Parathyroid adenoma (tissue), 2 donors: Measurements from ENCODE around the gene SLC22A31.

Experiments used
- H2AFZ ChIP-seq: fragments of 300-600 bp; sonication (generic); one replicate; pipeline ENCODE4 v1.7.0; 2017; ENCODE audit warnings: antibody characterized with exemption, mild to moderate bottlenecking
- H3K27ac ChIP-seq: fragments of 300-600 bp; sonication (generic); one replicate; pipeline ENCODE4 v1.7.0; 2017
- H3K27me3 ChIP-seq: fragments of 300-600 bp; sonication (generic); one replicate; pipeline ENCODE4 v1.7.0; 2017; ENCODE audit warnings: low read length; ENCODE audit not compliant: control insufficient read depth, insufficient read depth
- H3K36me3 ChIP-seq: fragments of 300-600 bp; sonication (generic); one replicate; pipeline ENCODE4 v1.7.0; 2017; ENCODE audit warnings: low read length; ENCODE audit not compliant: control insufficient read depth, insufficient read depth
- H3K4me1 ChIP-seq: fragments of 300-600 bp; sonication (generic); one replicate; pipeline ENCODE4 v1.7.0; 2017; ENCODE audit warnings: control low read depth
- H3K4me2 ChIP-seq: fragments of 300-600 bp; sonication (generic); one replicate; pipeline ENCODE4 v1.7.0; 2017; ENCODE audit warnings: low read length
- H3K4me3 ChIP-seq: fragments of 300-600 bp; sonication (generic); one replicate; pipeline ENCODE4 v1.7.0; 2017; ENCODE audit warnings: low read depth, low read length
- H3K79me2 ChIP-seq: fragments of 300-600 bp; sonication (generic); one replicate; pipeline ENCODE4 v1.7.0; 2017; ENCODE audit warnings: control low read depth
- H3K9ac ChIP-seq: fragments of 300-600 bp; sonication (generic); one replicate; pipeline ENCODE4 v1.7.0; 2017; ENCODE audit warnings: mild to moderate bottlenecking
- H3K9me3 ChIP-seq: fragments of 300-600 bp; sonication (generic); one replicate; pipeline ENCODE4 v1.7.0; 2017; ENCODE audit warnings: low read length; ENCODE audit not compliant: control insufficient read depth
- CTCF ChIP-seq: fragments of 300-600 bp; sonication (generic); IDR thresholded peaks from one replicate; pipeline ENCODE4 v1.7.0; 2017; ENCODE audit warnings: antibody characterized with exemption, mild to moderate bottlenecking
- donor health status: primary hyperparathyroidism.

The SLC22A31 gene

DNA sequence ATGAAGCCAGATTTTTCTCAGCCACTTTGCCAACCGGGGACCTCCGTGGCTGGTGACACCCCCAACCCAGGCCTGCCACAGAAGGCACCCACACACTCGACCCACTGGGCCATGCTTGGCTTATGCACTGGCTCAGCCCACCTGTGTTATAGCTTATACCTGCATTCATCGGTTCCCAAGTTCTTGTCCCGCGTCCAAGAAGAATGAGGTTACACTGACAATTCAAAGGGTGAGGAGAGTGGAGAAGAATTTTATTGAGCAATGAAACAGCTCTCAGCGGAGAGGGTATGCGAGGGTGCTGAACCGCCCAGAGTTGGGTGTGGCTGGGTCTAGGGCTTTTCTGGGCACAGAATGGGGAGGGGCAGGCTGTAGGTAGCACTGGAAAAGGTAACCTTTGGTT is 51.0 kb downstream of the SLC22A31 start:
- H3K4me3 ChIP-seq = no peak overlapping the region
- no peaks in the 10 kb centered on the region for H3K79me2 ChIP-seq
- H3K4me2 ChIP-seq = no peak overlapping the region
- H2AFZ ChIP-seq = no peak overlapping the region
- no peaks in the 10 kb centered on the region for H3K36me3 ChIP-seq
- H3K9me3 ChIP-seq = no peaks in the 10 kb centered on the region
- H3K9ac ChIP-seq = no peak overlapping the region
- peak overlapping the region; percentile 96 for H3K27ac ChIP-seq
- TF ChIP-seq CTCF = no peak
- peaks cover 27% of the 10 kb centered on the region for H3K4me1 ChIP-seq
- H3K27me3 ChIP-seq = no peaks in the 10 kb centered on the region

- Histone ChIP-seq H3K27me3 (no peaks in the 10 kb centered on the region), H3K9ac (no peak overlapping the region), H3K9me3 (no peaks in the 10 kb centered on the region), H3K4me2 (no peak overlapping the region), H3K36me3 (no peaks in the 10 kb centered on the region), H3K4me1 (peaks cover 22% of the 10 kb centered on the region), H3K27ac (no peak overlapping the region), H3K4me3 (no peak overlapping the region), H2AFZ (no peak overlapping the region), H3K79me2 (no peaks in the 10 kb centered on the region)
- TF ChIP-seq CTCF = no peak
Observed at GRCh38 chr16:89147085-89147817, 53.1 kb downstream of the SLC22A31 start.

- Histone ChIP-seq H3K27ac (no peak overlapping the region), H3K79me2 (no peaks in the 10 kb centered on the region), H3K27me3 (no peaks in the 10 kb centered on the region), H3K9me3 (no peaks in the 10 kb centered on the region), H3K4me3 (no peak overlapping the region), H3K36me3 (no peaks in the 10 kb centered on the region), H3K4me1 (peaks cover 19% of the 10 kb centered on the region), H3K9ac (no peak overlapping the region), H2AFZ (no peak overlapping the region), H3K4me2 (no peak overlapping the region)
- no peak for TF ChIP-seq CTCF
Observed at GRCh38 chr16:89146211-89147005, 53.9 kb downstream of the SLC22A31 start.
